Measurements from ENCODE around the gene ZFC3H1.

DNA sequence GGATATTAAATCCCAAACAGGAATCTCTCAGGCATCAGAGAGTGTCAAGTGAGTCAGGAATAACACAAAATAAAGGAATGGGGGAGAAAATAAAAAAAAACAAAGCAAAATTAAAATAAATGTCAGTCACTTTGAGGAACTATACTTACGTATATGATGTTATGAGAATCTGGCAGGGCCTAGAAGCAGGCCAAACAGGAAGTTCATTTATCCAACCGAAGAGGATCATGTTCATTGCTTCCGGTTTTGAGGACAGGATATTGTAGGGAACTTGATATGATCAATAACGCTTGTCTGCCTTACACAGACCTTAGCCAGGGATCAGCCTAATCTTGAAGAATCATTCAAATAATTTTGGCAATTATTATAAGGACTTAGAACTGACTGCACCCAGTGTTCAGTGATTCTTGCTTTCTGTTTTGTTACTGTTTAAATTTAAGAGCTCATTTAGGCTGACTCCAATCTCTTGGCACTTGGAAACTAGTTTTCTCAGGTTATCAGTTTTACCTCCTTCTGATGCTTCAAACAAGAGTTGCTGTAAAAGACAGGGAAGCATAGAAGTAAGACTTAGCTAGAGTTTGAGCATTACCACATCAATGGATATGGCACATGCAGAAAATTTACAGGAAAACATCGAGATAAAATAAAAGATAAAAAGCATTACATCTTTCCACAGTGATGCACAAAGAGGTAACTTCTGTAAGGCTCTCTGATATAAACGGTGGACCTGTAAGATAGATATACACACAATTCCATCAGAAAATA is 53.4 kb downstream of the ZFC3H1 start:
- TF ChIP-seq, protein P1, sequence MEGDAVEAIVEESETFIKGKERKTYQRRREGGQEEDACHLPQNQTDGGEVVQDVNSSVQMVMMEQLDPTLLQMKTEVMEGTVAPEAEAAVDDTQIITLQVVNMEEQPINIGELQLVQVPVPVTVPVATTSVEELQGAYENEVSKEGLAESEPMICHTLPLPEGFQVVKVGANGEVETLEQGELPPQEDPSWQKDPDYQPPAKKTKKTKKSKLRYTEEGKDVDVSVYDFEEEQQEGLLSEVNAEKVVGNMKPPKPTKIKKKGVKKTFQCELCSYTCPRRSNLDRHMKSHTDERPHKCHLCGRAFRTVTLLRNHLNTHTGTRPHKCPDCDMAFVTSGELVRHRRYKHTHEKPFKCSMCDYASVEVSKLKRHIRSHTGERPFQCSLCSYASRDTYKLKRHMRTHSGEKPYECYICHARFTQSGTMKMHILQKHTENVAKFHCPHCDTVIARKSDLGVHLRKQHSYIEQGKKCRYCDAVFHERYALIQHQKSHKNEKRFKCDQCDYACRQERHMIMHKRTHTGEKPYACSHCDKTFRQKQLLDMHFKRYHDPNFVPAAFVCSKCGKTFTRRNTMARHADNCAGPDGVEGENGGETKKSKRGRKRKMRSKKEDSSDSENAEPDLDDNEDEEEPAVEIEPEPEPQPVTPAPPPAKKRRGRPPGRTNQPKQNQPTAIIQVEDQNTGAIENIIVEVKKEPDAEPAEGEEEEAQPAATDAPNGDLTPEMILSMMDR (IDR thresholded peaks at IDR 0.05): no peak
- TF ChIP-seq POLR2AphosphoS5 (IDR thresholded peaks at IDR 0.05): no peak
